Hepatocyte (in vitro differentiated cells): ENCODE measurements around the gene CREG2. TPM values are rescaled to one million over a fixed set of nuclear protein-coding genes. Genes with fewer than 3 reads are reported as not detected.

Experiments used
- DNase-seq: peaks from one replicate; pipeline ENCODE4 v3.0.0-alpha.2; 2016; ENCODE audit warnings: low spot score
- H2AFZ ChIP-seq: fragments of 200-600 bp; sonication (generic); 2 replicates; pipeline ENCODE4 v1.6.0; 2016; ENCODE audit warnings: antibody characterized with exemption, mild to moderate bottlenecking
- H3K27ac ChIP-seq: fragments of 200-600 bp; sonication (generic); 2 replicates; pipeline ENCODE4 v1.5.1; 2016; ENCODE audit warnings: mild to moderate bottlenecking
- H3K27me3 ChIP-seq: fragments of 200-600 bp; sonication (generic); 2 replicates; pipeline ENCODE4 v1.6.1; 2016
- H3K36me3 ChIP-seq: fragments of 200-600 bp; sonication (generic); replicated peaks from 2 replicates; pipeline ENCODE4 v1.5.1; 2016; ENCODE audit warnings: low read depth; ENCODE audit not compliant: insufficient read depth
- H3K4me1 ChIP-seq: fragments of 200-600 bp; sonication (generic); 2 replicates; pipeline ENCODE4 v1.5.1; 2016; ENCODE audit warnings: mild to moderate bottlenecking, moderate library complexity; ENCODE audit not compliant: insufficient read depth
- H3K4me2 ChIP-seq: fragments of 200-600 bp; sonication (generic); 2 replicates; pipeline ENCODE4 v1.6.0; 2016
- H3K4me3 ChIP-seq: fragments of 200-600 bp; sonication (generic); 2 replicates; pipeline ENCODE4 v1.5.1; 2016; ENCODE audit warnings: mild to moderate bottlenecking
- H3K79me2 ChIP-seq: fragments of 200-600 bp; sonication (generic); 2 replicates; pipeline ENCODE4 v1.6.0; 2017; ENCODE audit warnings: mild to moderate bottlenecking
- H3K9me2 ChIP-seq: fragments of 200-600 bp; sonication (generic); replicated peaks from 2 replicates; pipeline ENCODE4 v1.6.0; 2017; ENCODE audit warnings: mild to moderate bottlenecking; ENCODE audit not compliant: insufficient read depth
- H3K9me3 ChIP-seq: fragments of 200-600 bp; sonication (generic); 2 replicates; pipeline ENCODE4 v1.5.1; 2016; ENCODE audit warnings: low read depth, mild to moderate bottlenecking
- H4K20me1 ChIP-seq: fragments of 200-600 bp; sonication (generic); 2 replicates; pipeline ENCODE4 v1.6.0; 2016; ENCODE audit warnings: mild to moderate bottlenecking; ENCODE audit not compliant: insufficient read depth, poor library complexity, severe bottlenecking
- EZH2 ChIP-seq: fragments of 200-600 bp; sonication (generic); IDR thresholded peaks from 2 replicates; pipeline ENCODE4 v1.6.1; 2016; ENCODE audit warnings: antibody characterized with exemption, mild to moderate bottlenecking, borderline replicate concordance
- EZH2phosphoT487 ChIP-seq: fragments of 200-600 bp; sonication (generic); IDR thresholded peaks from one replicate; pipeline ENCODE4 v1.6.1; 2018; ENCODE audit warnings: antibody characterized with exemption, mild to moderate bottlenecking, low read depth, moderate library complexity; ENCODE audit not compliant: unreplicated experiment, severe bottlenecking
- WGBS: methylation state at CpG from one replicate; pipeline ENCODE4 v1.1.6; 2016; ENCODE audit warnings: low lambda C conversion rate; ENCODE audit errors: missing lambda C conversion rate; 5-methylcytosine and 5-hydroxymethylcytosine counted together
- microRNA-seq: library from miRNA; unstranded; fragments of <30 nt; microRNA quantifications from one replicate; pipeline ENCODE4, GENCODE V29; 2017
- polyA plus RNA-seq: library from polyadenylated mRNA; unstranded; fragments of >200 nt; fragmentation: Nextera tagmentation; extraction: Ambion mirVana; gene quantifications from 2 replicates; pipeline ENCODE4 v1.2.1, GENCODE V29; 2016
- small RNA-seq: library from RNA; depleted of rRNA; stranded (forward); fragments of <200 nt; gene quantifications from one replicate; pipeline ENCODE3, GENCODE V24; 2014
- total RNA-seq: library from RNA; depleted of rRNA; stranded (reverse); fragments of >200 nt; gene quantifications from 2 replicates; pipeline ENCODE4 v1.2.3, GENCODE V29; 2014
- TF ChIP-seq, protein P1 (sequence below): fragments of 200-600 bp; sonication (generic); IDR thresholded peaks from 2 replicates; pipeline ENCODE4 v1.5.1; 2016; ENCODE audit warnings: antibody characterized with exemption, mild to moderate bottlenecking; ENCODE audit not compliant: poor library complexity

The CREG2 gene
- total and polyA plus RNA-seq, 2 experiments from 2014 or later: 2.2 to 4.8 TPM

GRCh38 chr2:101299604-101300003 lies 87.7 kb downstream of the CREG2 start:
- H3K9me2 ChIP-seq: no peaks in the 10 kb centered on the region
- no peak overlapping the region for H2AFZ ChIP-seq
- no peak overlapping the region for H3K4me3 ChIP-seq
- no peak overlapping the region for H3K27ac ChIP-seq
- H3K9me3 ChIP-seq: no peaks in the 10 kb centered on the region
- no peak overlapping the region for H3K4me2 ChIP-seq
- peaks cover 2% of the 10 kb centered on the region for H3K4me1 ChIP-seq
- H3K36me3 ChIP-seq: no peaks in the 10 kb centered on the region
- no peak for TF ChIP-seq EZH2
- H3K79me2 ChIP-seq: peaks cover 100% of the 10 kb centered on the region
- no peak for DNase-seq
- peaks cover 98% of the 10 kb centered on the region for H4K20me1 ChIP-seq
- H3K27me3 ChIP-seq: no peaks in the 10 kb centered on the region
- WGBS: 80% methylated on average over 6 of the region's 6 CpGs

- Histone ChIP-seq H3K27me3 (no peaks in the 10 kb centered on the region), H2AFZ (no peak overlapping the region), H3K36me3 (no peaks in the 10 kb centered on the region), H3K9me2 (no peaks in the 10 kb centered on the region), H3K4me3 (no peak overlapping the region), H3K9me3 (no peaks in the 10 kb centered on the region), H3K27ac (no peak overlapping the region), H3K4me2 (no peak overlapping the region), H3K79me2 (peaks cover 95% of the 10 kb centered on the region), H3K4me1 (no peaks in the 10 kb centered on the region), H4K20me1 (peaks cover 86% of the 10 kb centered on the region)
- no peak for DNase-seq
- WGBS: 94% methylated on average over 2 of the region's 2 CpGs
- TF ChIP-seq, protein P1, sequence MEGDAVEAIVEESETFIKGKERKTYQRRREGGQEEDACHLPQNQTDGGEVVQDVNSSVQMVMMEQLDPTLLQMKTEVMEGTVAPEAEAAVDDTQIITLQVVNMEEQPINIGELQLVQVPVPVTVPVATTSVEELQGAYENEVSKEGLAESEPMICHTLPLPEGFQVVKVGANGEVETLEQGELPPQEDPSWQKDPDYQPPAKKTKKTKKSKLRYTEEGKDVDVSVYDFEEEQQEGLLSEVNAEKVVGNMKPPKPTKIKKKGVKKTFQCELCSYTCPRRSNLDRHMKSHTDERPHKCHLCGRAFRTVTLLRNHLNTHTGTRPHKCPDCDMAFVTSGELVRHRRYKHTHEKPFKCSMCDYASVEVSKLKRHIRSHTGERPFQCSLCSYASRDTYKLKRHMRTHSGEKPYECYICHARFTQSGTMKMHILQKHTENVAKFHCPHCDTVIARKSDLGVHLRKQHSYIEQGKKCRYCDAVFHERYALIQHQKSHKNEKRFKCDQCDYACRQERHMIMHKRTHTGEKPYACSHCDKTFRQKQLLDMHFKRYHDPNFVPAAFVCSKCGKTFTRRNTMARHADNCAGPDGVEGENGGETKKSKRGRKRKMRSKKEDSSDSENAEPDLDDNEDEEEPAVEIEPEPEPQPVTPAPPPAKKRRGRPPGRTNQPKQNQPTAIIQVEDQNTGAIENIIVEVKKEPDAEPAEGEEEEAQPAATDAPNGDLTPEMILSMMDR: no peak
- no peak for TF ChIP-seq EZH2phosphoT487
- TF ChIP-seq EZH2: no peak
Observed at GRCh38 chr2:101297383-101297782, 89.9 kb downstream of the CREG2 start.

DNA sequence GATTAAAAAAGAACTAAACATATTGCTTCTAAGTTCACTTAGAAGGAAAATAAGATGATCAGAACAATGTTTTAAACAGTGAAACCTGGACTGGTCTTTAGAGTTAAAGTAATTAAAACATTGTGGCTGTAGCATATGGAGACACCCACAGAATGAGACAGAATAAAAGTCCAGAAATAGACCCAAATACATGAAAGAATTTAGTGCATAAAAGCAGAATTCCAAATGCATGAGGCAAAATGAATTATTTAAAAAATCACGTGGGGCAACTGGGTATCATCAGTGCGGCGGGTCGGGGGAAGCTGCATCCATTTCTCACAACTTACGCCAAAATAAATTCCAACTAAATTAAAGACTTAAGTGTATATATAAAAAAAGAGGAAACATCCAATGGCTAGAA lies 90.9 kb downstream of the CREG2 start:
- no peak overlapping the region for H3K4me3 ChIP-seq
- no peak for DNase-seq
- H3K9me2 ChIP-seq: no peaks in the 10 kb centered on the region
- TF ChIP-seq EZH2: no peak
- TF ChIP-seq, protein P1: no peak
- no peak for TF ChIP-seq EZH2phosphoT487
- no peak overlapping the region for H3K4me2 ChIP-seq
- H3K36me3 ChIP-seq: no peaks in the 10 kb centered on the region
- H3K79me2 ChIP-seq: peaks cover 94% of the 10 kb centered on the region
- no peaks in the 10 kb centered on the region for H3K27me3 ChIP-seq
- H3K4me1 ChIP-seq: no peaks in the 10 kb centered on the region
- peaks cover 76% of the 10 kb centered on the region for H4K20me1 ChIP-seq
- no peaks in the 10 kb centered on the region for H3K9me3 ChIP-seq
- no peak overlapping the region for H3K27ac ChIP-seq
- no peak overlapping the region for H2AFZ ChIP-seq
- 95% methylated on average over 5 of the region's 5 CpGs for WGBS

DNA sequence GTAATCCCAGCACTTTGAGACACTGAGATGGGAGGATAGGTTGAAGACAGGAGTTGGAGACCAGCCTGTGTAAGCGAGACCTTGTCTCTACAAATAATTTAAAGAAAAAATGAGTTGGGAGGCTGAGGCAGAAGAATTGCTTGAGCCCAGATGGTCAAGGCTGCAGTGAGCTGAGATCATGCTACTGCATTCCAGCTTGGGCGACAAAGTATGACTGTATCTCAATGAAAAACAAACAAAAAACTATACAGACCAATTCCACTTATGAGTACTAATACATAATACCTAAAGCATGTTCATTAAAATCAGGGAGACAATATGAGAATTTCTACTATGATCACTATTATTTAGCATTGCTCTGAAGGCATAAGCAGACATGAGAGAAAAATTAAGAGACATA lies 91.4 kb downstream of the CREG2 start:
- Histone ChIP-seq H3K4me1 (no peaks in the 10 kb centered on the region), H4K20me1 (peaks cover 71% of the 10 kb centered on the region), H3K9me2 (no peaks in the 10 kb centered on the region), H3K79me2 (peaks cover 94% of the 10 kb centered on the region), H3K27ac (no peak overlapping the region), H3K27me3 (no peaks in the 10 kb centered on the region), H3K4me3 (no peak overlapping the region), H3K9me3 (no peaks in the 10 kb centered on the region), H2AFZ (no peak overlapping the region), H3K4me2 (no peak overlapping the region), H3K36me3 (no peaks in the 10 kb centered on the region)
- WGBS: 87% methylated on average over 2 of the region's 2 CpGs
- TF ChIP-seq EZH2phosphoT487 (no peak), EZH2 (no peak)
- TF ChIP-seq, protein P1: no peak
- no peak for DNase-seq

Small RNA genes lying within 50 kb of the gene (microRNA-seq; reads per million reads assigned to microRNA genes)
- gene MIR5696: not detected

Small RNA genes lying within 50 kb of the gene (small RNA-seq; reads per million reads assigned to genes)
- gene MIR5696: 0.25 reads per million

Other genes starting within 250 kb of the CREG2 start
- 15.8 and 18.7 TPM in 2 replicates for gene TBC1D8, start 236.1 kb downstream of the CREG2 start, total RNA-seq
- gene TBC1D8, start 236.1 kb downstream of the CREG2 start, polyA plus RNA-seq: 10.1 and 17.9 TPM in 2 replicates
- gene CNOT11, start 134.6 kb downstream of the CREG2 start, total RNA-seq: 55.8 and 61.8 TPM in 2 replicates
- gene CNOT11, start 134.6 kb downstream of the CREG2 start, polyA plus RNA-seq: 57.3 and 57.7 TPM in 2 replicates
- gene RNF149, start 78.8 kb downstream of the CREG2 start, total RNA-seq: 60.3 and 60.7 TPM in 2 replicates
- gene RNF149, start 78.8 kb downstream of the CREG2 start, polyA plus RNA-seq: 64.6 and 66.0 TPM in 2 replicates
- gene RFX8, start 87.6 kb upstream of the CREG2 start, total RNA-seq: not detected in 2 replicates
- gene RFX8, start 87.6 kb upstream of the CREG2 start, polyA plus RNA-seq: 0.11 and 0.52 TPM in 2 replicates